Measurements from ENCODE around the gene CC2D2A. TPM values are rescaled to one million over a fixed set of nuclear protein-coding genes. Genes with fewer than 3 reads are reported as not detected.

CC2D2A gene
- total RNA-seq, 1 experiment from 2014 or later, result 13.0 TPM

DNA sequence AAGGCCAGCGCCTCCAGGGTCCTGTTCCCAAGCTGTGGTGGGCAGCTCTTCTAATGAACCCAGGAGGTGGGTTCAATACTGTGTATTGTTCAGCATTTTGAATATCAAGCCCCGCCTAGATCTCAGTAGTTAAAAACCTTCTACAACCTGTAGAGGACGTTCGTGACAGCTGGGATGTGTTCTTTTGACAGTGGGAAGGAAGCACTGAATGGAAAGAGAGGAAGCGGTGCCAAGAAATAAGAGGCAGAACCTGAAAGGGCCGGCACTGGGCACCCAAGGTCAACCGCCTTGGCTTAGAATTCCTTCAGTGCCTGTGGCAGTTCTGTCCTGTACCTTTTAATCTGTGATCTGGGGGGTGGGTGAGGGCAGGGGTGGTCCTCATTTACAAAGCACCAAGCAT lies 73.1 kb downstream of the CC2D2A start:
- Histone ChIP-seq H3K9me3 (ENCODE audit: control insufficient read depth in 1 of 2, insufficient read depth in 1 of 2, low read depth in 1 of 2, low read length in 2 of 2) (no peaks in the 10 kb centered on the region), H3K4me2 (ENCODE audit: low read length) (no peak overlapping the region), H3K27ac (ENCODE audit: low read depth, low read length) (no peak overlapping the region), H3K27me3 (ENCODE audit: insufficient read depth, low read length) (no peaks in the 10 kb centered on the region), H3K4me1 (ENCODE audit: control insufficient read depth in 1 of 2, insufficient read depth in 2 of 2, low read length in 2 of 2) (no peaks in the 10 kb centered on the region), H3K9ac (ENCODE audit: low read length) (no peak overlapping the region), H3K79me2 (ENCODE audit: insufficient read depth, low read length) (no peaks in the 10 kb centered on the region), H3K9me2 (ENCODE audit: insufficient read depth) (no peaks in the 10 kb centered on the region), H3K36me3 (ENCODE audit: control insufficient read depth in 1 of 2, insufficient read depth in 2 of 2, low read length in 2 of 2) (no peaks in the 10 kb centered on the region), H2AFZ (ENCODE audit: low read depth, low read length, poor library complexity, severe bottlenecking) (no peak overlapping the region), H3K4me3 (replicated peaks in 1 of 2; ENCODE audit: low read depth in 1 of 2, low read length in 2 of 2) (no peak overlapping the region), H4K20me1 (ENCODE audit: insufficient read depth) (no peaks in the 10 kb centered on the region)
- DNase-seq (ENCODE audit: low read depth, low spot score) (no peak), ATAC-seq (no peak)
- BruUV-seq (replicated peaks), result no TSS peak
- CTCF ChIA-PET, result no interaction called here
- TF ChIP-seq JUND (IDR thresholded peaks at IDR 0.05) (no peak), EGR1 (IDR thresholded peaks at IDR 0.05; ENCODE audit: low read depth) (no peak), ZNF274 (IDR thresholded peaks at IDR 0.05; ENCODE audit: low read depth, low read length) (no peak), ELF1 (IDR thresholded peaks at IDR 0.05; ENCODE audit: borderline replicate concordance, low read depth) (no peak), CBX3 (IDR thresholded peaks at IDR 0.05; ENCODE audit: low read depth) (no peak), SRF (IDR thresholded peaks at IDR 0.05; ENCODE audit: low read depth) (no peak), SIN3A (IDR thresholded peaks at IDR 0.05; ENCODE audit: low read depth) (no peak), SP1 (IDR thresholded peaks at IDR 0.05; ENCODE audit: low read depth) (no peak), RAD21 (IDR thresholded peaks at IDR 0.05; ENCODE audit: low read depth) (no peak)
- TF ChIP-seq, protein P1, sequence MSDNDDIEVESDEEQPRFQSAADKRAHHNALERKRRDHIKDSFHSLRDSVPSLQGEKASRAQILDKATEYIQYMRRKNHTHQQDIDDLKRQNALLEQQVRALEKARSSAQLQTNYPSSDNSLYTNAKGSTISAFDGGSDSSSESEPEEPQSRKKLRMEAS (IDR thresholded peaks at IDR 0.05), result no peak
- TF ChIP-seq, protein P2, sequence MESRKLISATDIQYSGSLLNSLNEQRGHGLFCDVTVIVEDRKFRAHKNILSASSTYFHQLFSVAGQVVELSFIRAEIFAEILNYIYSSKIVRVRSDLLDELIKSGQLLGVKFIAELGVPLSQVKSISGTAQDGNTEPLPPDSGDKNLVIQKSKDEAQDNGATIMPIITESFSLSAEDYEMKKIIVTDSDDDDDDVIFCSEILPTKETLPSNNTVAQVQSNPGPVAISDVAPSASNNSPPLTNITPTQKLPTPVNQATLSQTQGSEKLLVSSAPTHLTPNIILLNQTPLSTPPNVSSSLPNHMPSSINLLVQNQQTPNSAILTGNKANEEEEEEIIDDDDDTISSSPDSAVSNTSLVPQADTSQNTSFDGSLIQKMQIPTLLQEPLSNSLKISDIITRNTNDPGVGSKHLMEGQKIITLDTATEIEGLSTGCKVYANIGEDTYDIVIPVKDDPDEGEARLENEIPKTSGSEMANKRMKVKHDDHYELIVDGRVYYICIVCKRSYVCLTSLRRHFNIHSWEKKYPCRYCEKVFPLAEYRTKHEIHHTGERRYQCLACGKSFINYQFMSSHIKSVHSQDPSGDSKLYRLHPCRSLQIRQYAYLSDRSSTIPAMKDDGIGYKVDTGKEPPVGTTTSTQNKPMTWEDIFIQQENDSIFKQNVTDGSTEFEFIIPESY (IDR thresholded peaks at IDR 0.05; ENCODE audit: extremely low read depth, insufficient replicate concordance, low read length), result no peak
- RAD21 ChIA-PET (ENCODE audit: low non-redundant PET in 1 of 2, low total read pairs in 2 of 2, uncharacterized antibody in 2 of 2, unreplicated experiment in 2 of 2), result no interaction called here
- intact Hi-C loops (cut with micrococcal nuclease), result no loop called here
- POLR2A ChIA-PET, result no interaction called here
